Uterus (tissue), 4 donors: ENCODE measurements around the gene SH2D4B. TPM values are rescaled to one million over a fixed set of nuclear protein-coding genes. Genes with fewer than 3 reads are reported as not detected.
"Not testable (repeated sequence)": the region's sequence is repeated elsewhere in the genome, so short reads cannot be mapped to it uniquely, and the experiment has no call there.

ENCODE experiments used
- DNase-seq, 2 donors: peaks; one replicate each; pipeline ENCODE4 v3.0.0-alpha.2; 2019 to 2020
- H3K27ac ChIP-seq, 2 donors: fragments of 200-600 bp; sonication (generic); 1 replicate in 1 of 2; 2 replicates in 1 of 2; pipeline ENCODE4 v1.5.1; 2016 to 2018
- H3K27me3 ChIP-seq, 2 donors: fragments of 200-600 bp; sonication (generic); one replicate each; pipeline ENCODE4 v1.5.1; 2018 to 2019; ENCODE audit warnings: control low read depth in 1 of 2
- H3K36me3 ChIP-seq, 2 donors: fragments of 200-600 bp; sonication (generic); one replicate each; pipeline ENCODE4 v1.5.1; 2019; ENCODE audit warnings: control low read depth in 1 of 2
- H3K4me1 ChIP-seq, 2 donors: fragments of 200-600 bp; sonication (generic); one replicate each; pipeline ENCODE4 v1.5.1; 2018 to 2019; ENCODE audit warnings: control low read depth in 1 of 2
- H3K4me3 ChIP-seq, 2 donors: fragments of 200-600 bp; sonication (generic); 1 replicate in 1 of 2; 2 replicates in 1 of 2; pipeline ENCODE4 v1.5.1; 2018 to 2019; ENCODE audit warnings: mild to moderate bottlenecking in 1 of 2
- H3K9me3 ChIP-seq, 2 donors: fragments of 200-600 bp; sonication (generic); one replicate each; pipeline ENCODE4 v1.5.1; 2019; ENCODE audit warnings: control low read depth in 1 of 2
- CTCF ChIP-seq, 4 experiments: fragments of 200-600 bp in 2 of 4; fragments of 450-650 bp in 2 of 4; sonication (generic) in 2 of 4; IDR thresholded peaks; one replicate each; pipeline ENCODE4 v1.5.1; 2016 to 2019; ENCODE audit warnings: antibody characterized with exemption in 4 of 4, mild to moderate bottlenecking in 2 of 4, moderate library complexity in 1 of 4
- POLR2A ChIP-seq, 2 donors: fragments of 450-650 bp; IDR thresholded peaks; one replicate each; pipeline ENCODE4 v1.6.1; 2016; ENCODE audit warnings: antibody characterized with exemption in 2 of 2, mild to moderate bottlenecking in 1 of 2, moderate library complexity in 1 of 2
- intact Hi-C: fragments of 100-400 bp; cut with DNase I; formaldehyde crosslinking; loops from one replicate; pipeline ENCODE4 v1.15.1; 2023; ENCODE audit warnings: low total_unique reads
- total RNA-seq, 4 donors: library from RNA; depleted of rRNA in 3 of 4; stranded (reverse); fragments of >200 nt in 3 of 4; gene quantifications; one replicate each; pipeline versions ENCODE4 v1.1.0 to v1.2.4, GENCODE V29; 2014 to 2023
- donor health status: DM: yes; HTN: yes; CAD: no.

The SH2D4B gene
- total RNA-seq, 4 donors from 2014 or later, result 0.40 to 1.4 TPM; not detected in 2

DNA sequence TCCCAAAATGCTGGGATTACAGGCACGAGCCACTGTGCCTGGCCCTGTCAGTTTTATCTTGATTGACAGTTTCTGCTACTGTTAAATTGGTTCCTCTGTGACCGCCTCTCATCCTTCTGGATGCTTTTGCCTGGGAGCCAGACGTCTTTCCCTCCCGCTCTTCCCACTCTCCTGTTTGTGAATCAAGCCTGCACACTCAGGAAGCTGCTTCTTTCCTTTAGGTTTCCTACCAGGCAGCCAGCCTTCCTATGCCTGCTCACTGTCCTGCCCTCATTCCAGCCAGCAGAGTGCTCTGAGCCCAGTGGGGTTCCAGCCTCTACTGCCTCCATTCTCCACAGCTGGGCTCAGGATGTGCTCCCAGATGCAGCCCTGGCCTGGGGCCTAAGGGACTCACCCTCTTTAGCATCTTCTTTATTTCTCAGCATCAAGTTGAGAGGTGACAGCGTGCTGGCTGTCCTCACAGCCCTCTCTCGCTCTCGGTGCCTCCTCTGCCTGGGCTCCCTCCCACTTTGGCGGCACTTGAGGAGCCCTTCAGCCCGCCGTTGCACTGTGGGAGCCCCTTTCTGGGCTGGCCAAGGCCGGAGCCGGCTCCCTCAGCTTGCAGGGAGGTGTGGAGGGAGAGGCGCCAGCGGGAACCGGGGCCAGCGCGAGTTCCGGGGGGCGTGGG, 5.1 kb downstream of the SH2D4B start:
- DNase-seq, result no peak
- Histone ChIP-seq H3K27ac (no peak overlapping the region), H3K36me3 (no peaks in the 10 kb centered on the region), H3K4me3 (no peak overlapping the region), H3K9me3 (no peaks in the 10 kb centered on the region), H3K27me3 (no peaks in the 10 kb centered on the region), H3K4me1 (no peaks in the 10 kb centered on the region)
- intact Hi-C loops, result no loop called here
- TF ChIP-seq CTCF (IDR thresholded peaks at IDR 0.05) (no peak), POLR2A (IDR thresholded peaks at IDR 0.05) (no peak)

- intact Hi-C loops, H3K9me3 ChIP-seq, H3K4me3 ChIP-seq, DNase-seq, H3K36me3 ChIP-seq, H3K27ac ChIP-seq, H3K27me3 ChIP-seq, H3K4me1 ChIP-seq: not testable (repeated sequence)
These were observed 5.6 kb downstream of the SH2D4B start for GRCh38 chr10:80543319-80543672.

- intact Hi-C loops, result no loop called here
- DNase-seq, result no peak
- Histone ChIP-seq H3K27ac (no peak overlapping the region), H3K4me3 (no peak overlapping the region), H3K36me3 (no peaks in the 10 kb centered on the region), H3K9me3 (no peaks in the 10 kb centered on the region), H3K4me1 (no peaks in the 10 kb centered on the region), H3K27me3 (no peaks in the 10 kb centered on the region)
- no peak for TF ChIP-seq POLR2A (IDR thresholded peaks at IDR 0.05)
- TF ChIP-seq CTCF (IDR thresholded peaks at IDR 0.05), result no peak
These were observed 6.7 kb downstream of the SH2D4B start for GRCh38 chr10:80544316-80544953.

DNA sequence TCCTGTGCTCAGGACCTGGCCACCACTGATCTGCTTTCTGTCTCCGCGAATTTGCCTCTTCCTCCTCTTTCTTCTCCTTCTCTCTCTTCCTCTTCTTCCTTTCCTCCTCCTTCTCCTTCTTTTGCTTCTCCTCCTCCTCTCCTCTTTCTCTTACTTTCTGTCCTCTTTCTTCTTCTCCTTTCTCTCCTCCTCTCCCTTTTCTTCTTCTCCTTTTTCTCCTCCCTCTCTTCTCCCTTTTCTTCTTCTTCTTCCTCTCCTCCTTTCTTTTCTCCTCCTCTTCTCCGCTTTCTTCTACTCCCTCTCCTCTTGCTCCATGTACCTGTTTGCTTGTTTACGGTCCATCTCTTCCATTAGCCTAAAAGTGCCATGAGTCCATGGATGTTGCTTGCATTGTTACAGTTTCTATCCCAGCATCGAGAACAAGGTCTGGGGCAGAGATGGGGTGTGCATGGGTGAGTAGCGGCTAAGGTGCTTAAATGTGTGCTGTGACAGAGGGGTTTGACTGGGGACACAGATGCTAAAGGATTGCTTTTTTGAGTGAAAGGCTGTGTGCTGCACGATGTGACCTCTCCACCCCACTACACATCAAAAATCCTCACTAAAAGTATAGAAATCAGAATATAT, 7.7 kb downstream of the SH2D4B start:
- TF ChIP-seq CTCF (IDR thresholded peaks at IDR 0.05) (no peak), POLR2A (IDR thresholded peaks at IDR 0.05) (no peak)
- DNase-seq, result no peak
- Histone ChIP-seq H3K4me3 (no peak overlapping the region), H3K4me1 (no peaks in the 10 kb centered on the region), H3K27me3 (no peaks in the 10 kb centered on the region), H3K36me3 (no peaks in the 10 kb centered on the region), H3K9me3 (no peaks in the 10 kb centered on the region), H3K27ac (no peak overlapping the region)
- intact Hi-C loops, result no loop called here

- DNase-seq, result no peak
- Histone ChIP-seq H3K36me3 (no peaks in the 10 kb centered on the region), H3K27me3 (no peaks in the 10 kb centered on the region), H3K9me3 (no peaks in the 10 kb centered on the region), H3K4me1 (no peaks in the 10 kb centered on the region), H3K4me3 (no peak overlapping the region), H3K27ac (no peak overlapping the region)
- TF ChIP-seq POLR2A (IDR thresholded peaks at IDR 0.05) (no peak), CTCF (IDR thresholded peaks at IDR 0.05) (no peak)
- intact Hi-C loops, result no loop called here
These were observed 14.5 kb downstream of the SH2D4B start for GRCh38 chr10:80552151-80552646.
